Hematopoietic multipotent progenitor cell treated with erythropoietin and hydrocortisone succinate and interleukin-3 and kit ligand, for 8 days (in vitro differentiated cells): ENCODE measurements around the gene FGFR4.

Experiments
- DNase-seq: peaks from one replicate; pipeline ENCODE4 v3.0.0-alpha.2; 2015

Gene FGFR4

DNA sequence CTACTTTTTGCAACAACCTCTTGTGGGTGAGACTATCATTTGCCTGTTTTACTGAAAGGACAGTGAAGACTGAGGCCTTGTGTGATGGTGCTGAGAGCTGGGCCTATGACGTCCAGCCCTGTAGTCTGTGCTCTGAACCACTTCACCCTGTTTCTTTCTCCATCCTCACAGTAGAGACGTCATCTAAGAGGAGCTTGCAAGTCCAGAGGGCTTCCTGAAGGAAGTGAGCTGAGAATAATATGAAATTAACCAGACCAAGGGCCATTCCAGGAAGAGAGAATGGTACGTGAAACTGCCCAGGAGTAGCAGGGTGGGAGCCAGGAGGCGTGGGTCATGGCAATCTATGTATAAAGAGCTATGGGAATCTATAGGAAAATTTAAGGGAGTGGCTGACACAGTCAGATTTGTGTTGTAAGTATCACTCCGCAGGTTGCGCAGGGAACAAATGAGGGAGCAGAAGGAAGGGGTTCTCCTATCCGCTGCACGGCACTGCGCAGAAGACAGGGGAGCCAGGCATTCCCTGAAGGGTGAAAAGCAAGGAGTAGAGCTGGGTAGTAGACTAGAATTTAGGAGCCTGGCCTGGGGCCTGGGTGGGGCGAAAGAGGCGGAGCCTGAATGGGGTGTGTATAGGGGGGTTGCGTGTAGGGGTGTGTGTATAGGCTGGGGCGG is 596 bp upstream of the FGFR4 start:
- DNase-seq = peak; percentile 7

DNA sequence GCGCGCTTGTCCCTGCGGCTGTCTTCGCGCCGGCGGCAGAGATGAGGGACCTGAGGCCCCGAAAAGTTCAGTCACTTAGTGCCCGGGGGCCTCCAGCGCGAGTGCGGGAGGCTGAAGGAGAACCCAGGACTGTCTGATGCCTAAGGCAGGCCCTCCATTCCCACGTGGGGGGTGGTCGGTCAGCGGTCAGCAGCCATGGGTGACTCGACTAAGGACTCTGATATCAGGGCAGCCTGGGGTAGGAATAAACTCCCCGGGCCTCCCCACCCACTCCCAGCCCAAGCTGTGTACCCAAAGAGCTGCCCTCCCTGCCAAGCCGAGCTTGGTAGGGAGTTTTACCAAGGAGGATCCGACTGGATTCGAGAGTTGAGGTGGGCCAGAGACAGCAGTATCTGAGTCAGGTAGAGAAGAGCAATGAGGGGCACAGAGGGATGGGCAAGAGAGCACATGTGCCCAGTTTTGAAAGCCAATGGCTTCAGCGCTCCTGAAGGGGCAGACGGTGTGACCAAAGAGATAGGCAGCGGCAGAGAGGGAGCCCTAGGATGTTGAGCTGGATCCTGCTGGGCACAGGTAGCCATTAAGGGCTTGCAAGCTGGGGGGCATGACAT is 787 bp downstream of the FGFR4 start:
- DNase-seq = no peak

GRCh38 chr5:177089127-177089526 is 2.4 kb downstream of the FGFR4 start:
- no peak for DNase-seq

DNA sequence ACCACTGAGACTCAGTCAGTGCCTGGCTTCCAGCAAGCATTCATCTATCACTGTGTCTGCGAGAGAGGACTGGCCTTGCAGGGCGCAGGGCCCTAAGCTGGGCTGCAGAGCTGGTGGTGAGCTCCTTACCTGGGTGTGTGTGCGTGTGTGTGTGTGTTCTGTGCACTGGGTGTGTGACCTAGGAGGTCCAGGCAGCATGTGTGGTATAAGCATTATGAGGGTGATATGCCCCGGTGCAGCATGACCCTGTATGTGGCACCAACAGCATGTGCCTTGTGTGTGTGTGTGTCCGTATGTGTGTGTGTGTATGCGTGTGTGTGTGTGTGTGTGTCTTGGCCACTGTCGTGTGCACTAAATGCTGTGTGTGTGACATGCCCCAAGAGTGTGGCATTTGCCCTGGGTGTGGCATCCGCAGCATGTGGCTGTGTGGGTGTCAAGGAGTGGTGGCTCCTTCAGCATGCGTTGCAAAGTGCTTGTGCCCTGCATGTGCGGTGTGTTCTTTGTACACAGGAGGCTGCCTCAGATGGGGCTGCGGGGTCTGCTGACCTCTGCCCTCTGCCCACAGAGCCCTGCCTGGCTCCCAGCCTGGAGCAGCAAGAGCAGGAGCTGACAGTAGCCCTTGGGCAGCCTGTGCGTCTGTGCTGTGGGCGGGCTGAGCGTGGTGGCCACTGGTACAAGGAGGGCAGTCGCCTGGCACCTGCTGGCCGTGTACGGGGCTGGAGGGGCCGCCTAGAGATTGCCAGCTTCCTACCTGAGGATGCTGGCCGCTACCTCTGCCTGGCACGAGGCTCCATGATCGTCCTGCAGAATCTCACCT is 3.3 kb downstream of the FGFR4 start:
- DNase-seq = no peak

DNA sequence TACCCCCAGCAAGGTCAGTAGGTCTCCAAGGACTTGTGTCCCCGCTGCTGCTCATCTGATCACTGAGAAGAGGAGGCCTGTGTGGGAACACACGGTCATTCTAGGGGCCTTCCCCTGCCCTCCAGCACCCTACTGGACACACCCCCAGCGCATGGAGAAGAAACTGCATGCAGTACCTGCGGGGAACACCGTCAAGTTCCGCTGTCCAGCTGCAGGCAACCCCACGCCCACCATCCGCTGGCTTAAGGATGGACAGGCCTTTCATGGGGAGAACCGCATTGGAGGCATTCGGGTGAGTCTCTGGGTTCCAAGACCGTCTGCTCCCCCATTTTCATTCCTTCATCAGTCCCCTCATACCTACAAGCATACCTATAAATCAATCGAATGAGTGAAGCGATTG is 4.1 kb downstream of the FGFR4 start:
- DNase-seq = no peak

- no peak for DNase-seq
Observed at GRCh38 chr5:177091232-177091631, 4.5 kb downstream of the FGFR4 start.

GRCh38 chr5:177092178-177093081 is 5.7 kb downstream of the FGFR4 start:
- DNase-seq = no peak

DNA sequence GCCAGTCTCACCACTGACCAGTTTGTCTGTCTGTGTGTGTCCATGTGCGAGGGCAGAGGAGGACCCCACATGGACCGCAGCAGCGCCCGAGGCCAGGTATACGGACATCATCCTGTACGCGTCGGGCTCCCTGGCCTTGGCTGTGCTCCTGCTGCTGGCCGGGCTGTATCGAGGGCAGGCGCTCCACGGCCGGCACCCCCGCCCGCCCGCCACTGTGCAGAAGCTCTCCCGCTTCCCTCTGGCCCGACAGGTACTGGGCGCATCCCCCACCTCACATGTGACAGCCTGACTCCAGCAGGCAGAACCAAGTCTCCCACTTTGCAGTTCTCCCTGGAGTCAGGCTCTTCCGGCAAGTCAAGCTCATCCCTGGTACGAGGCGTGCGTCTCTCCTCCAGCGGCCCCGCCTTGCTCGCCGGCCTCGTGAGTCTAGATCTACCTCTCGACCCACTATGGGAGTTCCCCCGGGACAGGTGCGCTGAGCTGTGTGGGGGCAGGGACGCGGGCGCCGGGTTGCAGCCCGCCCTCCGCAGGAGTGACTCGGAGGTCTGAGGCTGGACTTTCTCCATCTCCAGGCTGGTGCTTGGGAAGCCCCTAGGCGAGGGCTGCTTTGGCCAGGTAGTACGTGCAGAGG is 6.5 kb downstream of the FGFR4 start:
- no peak for DNase-seq

DNA sequence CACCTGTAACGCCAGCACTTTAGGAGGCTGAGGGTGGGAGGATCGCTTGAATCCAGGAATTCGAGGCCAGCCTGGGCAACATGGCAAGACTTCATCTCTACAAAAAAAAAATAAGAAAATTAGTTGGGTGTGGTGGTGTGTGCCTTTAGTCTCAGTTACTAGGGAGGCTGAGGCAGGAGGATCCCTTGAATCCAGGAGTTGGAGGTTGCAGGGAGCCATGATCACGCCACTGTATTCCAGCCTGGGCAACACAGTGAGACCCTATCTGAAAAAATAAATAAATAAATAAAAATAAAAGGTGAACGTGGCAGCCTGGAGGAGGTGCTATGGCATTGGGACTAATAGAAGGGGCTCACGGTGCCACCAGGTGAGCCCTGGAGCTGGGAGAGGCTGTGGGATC is 7.1 kb downstream of the FGFR4 start:
- no peak for DNase-seq

- DNase-seq = no peak
Observed at GRCh38 chr5:177094224-177095087, 7.7 kb downstream of the FGFR4 start.

DNA sequence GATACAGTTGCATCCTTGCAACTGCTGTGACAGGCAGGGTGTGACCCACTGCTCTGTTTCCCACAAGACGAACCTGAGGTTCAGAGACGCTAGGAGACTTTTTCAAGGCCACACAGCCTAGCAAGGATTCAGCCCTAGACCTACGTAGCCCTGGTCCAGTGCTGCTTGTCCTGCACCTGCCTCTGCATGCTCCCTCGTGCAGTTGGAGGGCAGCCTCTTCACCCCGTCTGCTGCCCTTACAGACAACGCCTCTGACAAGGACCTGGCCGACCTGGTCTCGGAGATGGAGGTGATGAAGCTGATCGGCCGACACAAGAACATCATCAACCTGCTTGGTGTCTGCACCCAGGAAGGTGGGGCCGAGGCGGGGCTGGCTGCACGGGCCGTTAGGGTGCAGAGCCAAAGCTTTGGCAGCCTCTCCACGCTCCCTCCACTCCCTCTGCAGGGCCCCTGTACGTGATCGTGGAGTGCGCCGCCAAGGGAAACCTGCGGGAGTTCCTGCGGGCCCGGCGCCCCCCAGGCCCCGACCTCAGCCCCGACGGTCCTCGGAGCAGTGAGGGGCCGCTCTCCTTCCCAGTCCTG is 8.5 kb downstream of the FGFR4 start:
- DNase-seq = no peak

- DNase-seq = no peak
Observed at GRCh38 chr5:177096162-177097015, 9.7 kb downstream of the FGFR4 start.

DNA sequence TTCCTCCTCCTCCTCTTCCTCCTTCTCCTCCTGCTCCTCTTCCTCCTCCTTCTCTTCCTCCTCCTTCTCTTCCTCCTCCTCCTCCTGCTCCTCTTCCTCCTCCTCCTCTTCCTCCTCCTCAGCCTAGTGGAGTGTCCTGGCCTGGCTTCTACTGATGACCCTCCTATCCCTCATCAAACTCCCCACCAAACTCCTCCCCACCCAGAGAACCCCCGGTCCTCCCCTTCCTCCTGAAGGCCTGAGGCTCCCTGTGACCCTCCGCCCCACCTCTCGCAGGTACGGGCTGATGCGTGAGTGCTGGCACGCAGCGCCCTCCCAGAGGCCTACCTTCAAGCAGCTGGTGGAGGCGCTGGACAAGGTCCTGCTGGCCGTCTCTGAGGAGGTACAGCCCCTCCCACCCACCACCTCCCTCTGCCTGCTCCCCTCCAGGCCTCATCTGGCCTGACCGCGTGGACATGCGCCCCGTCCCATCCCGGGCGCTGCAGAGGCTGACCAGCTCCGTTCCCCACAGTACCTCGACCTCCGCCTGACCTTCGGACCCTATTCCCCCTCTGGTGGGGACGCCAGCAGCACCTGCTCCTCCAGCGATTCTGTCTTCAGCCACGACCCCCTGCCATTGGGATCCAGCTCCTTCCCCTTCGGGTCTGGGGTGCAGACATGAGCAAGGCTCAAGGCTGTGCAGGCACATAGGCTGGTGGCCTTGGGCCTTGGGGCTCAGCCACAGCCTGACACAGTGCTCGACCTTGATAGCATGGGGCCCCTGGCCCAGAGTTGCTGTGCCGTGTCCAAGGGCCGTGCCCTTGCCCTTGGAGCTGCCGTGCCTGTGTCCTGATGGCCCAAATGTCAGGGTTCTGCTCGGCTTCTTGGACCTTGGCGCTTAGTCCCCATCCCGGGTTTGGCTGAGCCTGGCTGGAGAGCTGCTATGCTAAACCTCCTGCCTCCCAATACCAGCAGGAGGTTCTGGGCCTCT is 10.6 kb downstream of the FGFR4 start:
- DNase-seq = no peak

DNA sequence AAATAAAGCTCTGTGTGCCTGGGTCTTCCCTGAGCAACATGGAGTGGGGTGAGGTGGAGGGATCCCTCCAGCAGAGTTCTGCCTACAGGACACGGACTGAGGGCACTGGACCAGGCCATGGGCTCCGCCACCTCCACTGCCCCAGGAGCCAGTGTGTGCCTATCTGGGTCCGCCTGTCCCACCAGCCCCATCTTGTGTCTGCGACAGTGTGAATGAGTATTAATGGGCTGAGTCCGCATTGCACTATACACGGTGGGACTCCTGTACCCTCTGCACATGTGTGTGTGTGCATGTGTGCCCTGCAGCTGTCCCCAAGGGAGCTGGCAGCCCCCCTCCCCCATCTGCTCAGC is 11.4 kb downstream of the FGFR4 start:
- no peak for DNase-seq

- DNase-seq = no peak
Observed at GRCh38 chr5:177098470-177099141, 11.9 kb downstream of the FGFR4 start.

DNA sequence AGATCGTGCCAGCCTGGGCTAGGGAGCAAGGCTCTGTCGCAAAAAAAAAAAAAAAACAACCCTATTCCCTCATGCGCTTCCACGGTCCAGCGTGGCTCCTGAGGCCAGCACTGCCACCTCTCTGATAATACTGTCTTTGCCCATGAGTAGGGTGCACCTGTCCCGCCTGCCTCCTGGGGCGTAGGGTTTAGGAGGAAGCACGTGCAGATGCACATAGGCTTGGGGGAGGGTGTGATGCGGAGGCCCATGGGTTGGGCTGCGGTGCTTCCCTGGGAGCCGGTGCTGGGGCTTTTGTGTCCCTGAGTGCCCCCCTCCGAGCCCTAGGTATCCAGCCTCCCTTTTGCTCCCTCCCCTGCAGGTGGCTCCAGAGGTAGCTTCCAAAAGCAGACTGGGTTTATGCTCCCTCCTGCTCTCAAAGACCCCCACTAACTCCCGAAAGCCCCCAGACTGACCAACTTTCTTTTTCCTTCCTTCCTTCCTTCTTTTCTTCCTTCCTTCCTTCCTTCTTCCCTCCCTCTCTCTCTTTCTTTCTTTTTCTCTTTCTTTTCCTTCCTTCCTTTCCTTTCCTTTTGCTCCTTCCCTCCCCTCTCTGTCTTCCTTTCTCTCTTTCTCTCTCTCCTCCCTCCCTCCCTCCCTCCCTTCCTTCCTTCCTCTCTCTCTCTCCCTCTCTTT is 12.8 kb downstream of the FGFR4 start:
- DNase-seq = no peak

DNA sequence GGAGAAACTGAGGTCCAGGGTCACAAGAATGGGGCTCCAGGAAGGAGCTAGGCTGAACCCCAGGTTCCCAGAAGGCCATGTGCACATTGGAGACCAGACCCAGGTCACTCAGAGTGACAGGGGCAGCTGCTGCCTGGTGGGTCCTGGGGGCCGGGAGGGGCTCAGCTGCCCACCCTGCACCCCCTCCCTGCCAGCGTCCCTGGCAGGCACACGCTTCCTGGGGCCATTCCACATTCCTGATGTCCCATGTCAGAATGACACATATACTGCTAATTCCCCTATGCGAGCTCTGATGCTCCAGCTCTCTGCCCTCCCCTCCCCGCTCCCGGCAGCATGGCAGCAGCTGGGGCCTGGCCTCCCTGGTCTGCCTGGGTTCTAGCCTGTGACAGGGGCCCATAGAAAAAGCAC is 14.0 kb downstream of the FGFR4 start:
- no peak for DNase-seq
